Measurements from ENCODE around the gene GABARAP. TPM values are rescaled to one million over a fixed set of nuclear protein-coding genes. Genes with fewer than 3 reads are reported as not detected.
A peak's percentile ranks its signal among the peaks of the same experiment; 100 is the strongest.

GABARAP gene
- total RNA-seq, 4 donors from 2014 or later = 446 to 840 (median 533) TPM

- 69% methylated on average over 8 of the region's 15 CpGs for WGBS
- H3K4me3 ChIP-seq = no peak overlapping the region
- TF ChIP-seq CTCF (IDR thresholded peaks at IDR 0.05) (no peak), POLR2A (IDR thresholded peaks at IDR 0.05) (no peak), EP300 (IDR thresholded peaks at IDR 0.05) (no peak), POLR2AphosphoS5 (IDR thresholded peaks at IDR 0.05) (no peak)
- H3K9me3 ChIP-seq = no peaks in the 10 kb centered on the region
- H3K27me3 ChIP-seq = no peaks in the 10 kb centered on the region
- peaks cover 51% of the 10 kb centered on the region for H3K4me1 ChIP-seq
- peak in 1 of 2 donors; percentile 58 for DNase-seq (ENCODE audit: low spot score in 2 of 2)
- peaks cover 53% of the 10 kb centered on the region for H3K36me3 ChIP-seq
- no peak overlapping the region for H3K27ac ChIP-seq
These were observed 19.9 kb downstream of the GABARAP start for GRCh38 chr17:7222093-7222971.

GRCh38 chr17:7221278-7222092 lies 20.8 kb downstream of the GABARAP start:
- H3K4me1 ChIP-seq = peaks cover 59% of the 10 kb centered on the region
- H3K4me3 ChIP-seq = no peak overlapping the region
- peaks cover 45% of the 10 kb centered on the region for H3K36me3 ChIP-seq
- no peaks in the 10 kb centered on the region for H3K27me3 ChIP-seq
- peak in 1 of 2 donors; percentile 58 for DNase-seq (ENCODE audit: low spot score in 2 of 2)
- WGBS = 60% methylated on average over 10 of the region's 10 CpGs
- TF ChIP-seq CTCF (IDR thresholded peaks at IDR 0.05) = no peak
- TF ChIP-seq POLR2AphosphoS5 (IDR thresholded peaks at IDR 0.05) = no peak
- TF ChIP-seq EP300 (IDR thresholded peaks at IDR 0.05) = no peak
- TF ChIP-seq POLR2A (IDR thresholded peaks at IDR 0.05) = no peak
- no peaks in the 10 kb centered on the region for H3K9me3 ChIP-seq
- peak overlapping the region; percentile 96 for H3K27ac ChIP-seq

- Histone ChIP-seq H3K27me3 (no peaks in the 10 kb centered on the region), H3K27ac (peak overlapping the region; percentile 96), H3K36me3 (peaks cover 37% of the 10 kb centered on the region), H3K4me1 (peaks cover 67% of the 10 kb centered on the region), H3K4me3 (peak overlapping the region; percentile 96), H3K9me3 (no peaks in the 10 kb centered on the region)
- no peak for TF ChIP-seq POLR2A (IDR thresholded peaks at IDR 0.05)
- TF ChIP-seq CTCF (IDR thresholded peaks at IDR 0.05) = peak in 1 of 2 donors; percentile 42
- 18% methylated on average over 7 of the region's 11 CpGs for WGBS
- DNase-seq (ENCODE audit: low spot score in 2 of 2) = no peak
These were observed 21.5 kb downstream of the GABARAP start for GRCh38 chr17:7220593-7221277.

- peak within 1 kb of the TSS; percentile 96 for H3K4me3 ChIP-seq
- peaks cover 30% of the 10 kb centered on the region for H3K36me3 ChIP-seq
- peaks cover 74% of the 10 kb centered on the region for H3K4me1 ChIP-seq
- peak; percentile 96 to 97 for DNase-seq (ENCODE audit: low spot score in 2 of 2)
- H3K9me3 ChIP-seq = no peaks in the 10 kb centered on the region
- peak in 1 of 3 donors; percentile 14 for TF ChIP-seq POLR2AphosphoS5 (IDR thresholded peaks at IDR 0.05)
- no peak for TF ChIP-seq EP300 (IDR thresholded peaks at IDR 0.05)
- TF ChIP-seq CTCF (IDR thresholded peaks at IDR 0.05) = no peak
- TF ChIP-seq POLR2A (IDR thresholded peaks at IDR 0.05) = peak in 1 of 2 donors; percentile 91
- 1% methylated on average over 12 of the region's 63 CpGs for WGBS
- no peaks in the 10 kb centered on the region for H3K27me3 ChIP-seq
- peak within 1 kb of the TSS; percentile 96 for H3K27ac ChIP-seq
These were observed 22.2 kb downstream of the GABARAP start, which contains the start of the genes ACADVL and DLG4 for GRCh38 chr17:7219812-7220592. Gene ACADVL (plus strand): TSS chr17:7219938. CDS start chr17:7219985, 47 bp downstream. Gene DLG4 (minus strand): TSS chr17:7219836.
